ENCODE measurements around the gene ATP9B. TPM values are rescaled to one million over a fixed set of nuclear protein-coding genes. Genes with fewer than 3 reads are reported as not detected.

The ATP9B gene
- total RNA-seq, 1 donor from 2014 or later: 12.6 TPM

DNA sequence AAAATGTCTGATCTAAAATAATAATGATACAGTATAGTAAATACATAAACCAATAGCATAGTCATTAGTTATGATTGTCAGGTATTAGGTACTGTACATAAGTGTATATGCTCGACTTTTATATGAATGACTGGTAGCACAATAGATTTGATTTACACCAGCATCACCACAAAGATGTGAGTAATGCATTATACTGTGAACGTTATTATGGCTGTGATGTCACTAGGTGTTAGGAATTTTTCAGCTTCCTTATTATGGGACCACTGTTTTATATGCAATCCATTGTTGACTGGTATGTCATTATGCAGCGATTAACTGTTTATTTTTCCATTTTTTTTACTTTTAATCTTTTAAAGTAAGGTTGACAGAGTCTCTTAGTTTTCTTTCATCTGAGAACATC, 23.7 kb downstream of the ATP9B start:
- peaks cover 10% of the 10 kb centered on the region for H3K4me1 ChIP-seq
- TF ChIP-seq, protein P1, sequence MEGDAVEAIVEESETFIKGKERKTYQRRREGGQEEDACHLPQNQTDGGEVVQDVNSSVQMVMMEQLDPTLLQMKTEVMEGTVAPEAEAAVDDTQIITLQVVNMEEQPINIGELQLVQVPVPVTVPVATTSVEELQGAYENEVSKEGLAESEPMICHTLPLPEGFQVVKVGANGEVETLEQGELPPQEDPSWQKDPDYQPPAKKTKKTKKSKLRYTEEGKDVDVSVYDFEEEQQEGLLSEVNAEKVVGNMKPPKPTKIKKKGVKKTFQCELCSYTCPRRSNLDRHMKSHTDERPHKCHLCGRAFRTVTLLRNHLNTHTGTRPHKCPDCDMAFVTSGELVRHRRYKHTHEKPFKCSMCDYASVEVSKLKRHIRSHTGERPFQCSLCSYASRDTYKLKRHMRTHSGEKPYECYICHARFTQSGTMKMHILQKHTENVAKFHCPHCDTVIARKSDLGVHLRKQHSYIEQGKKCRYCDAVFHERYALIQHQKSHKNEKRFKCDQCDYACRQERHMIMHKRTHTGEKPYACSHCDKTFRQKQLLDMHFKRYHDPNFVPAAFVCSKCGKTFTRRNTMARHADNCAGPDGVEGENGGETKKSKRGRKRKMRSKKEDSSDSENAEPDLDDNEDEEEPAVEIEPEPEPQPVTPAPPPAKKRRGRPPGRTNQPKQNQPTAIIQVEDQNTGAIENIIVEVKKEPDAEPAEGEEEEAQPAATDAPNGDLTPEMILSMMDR (IDR thresholded peaks at IDR 0.05; ENCODE audit: borderline replicate concordance): no peak

DNA sequence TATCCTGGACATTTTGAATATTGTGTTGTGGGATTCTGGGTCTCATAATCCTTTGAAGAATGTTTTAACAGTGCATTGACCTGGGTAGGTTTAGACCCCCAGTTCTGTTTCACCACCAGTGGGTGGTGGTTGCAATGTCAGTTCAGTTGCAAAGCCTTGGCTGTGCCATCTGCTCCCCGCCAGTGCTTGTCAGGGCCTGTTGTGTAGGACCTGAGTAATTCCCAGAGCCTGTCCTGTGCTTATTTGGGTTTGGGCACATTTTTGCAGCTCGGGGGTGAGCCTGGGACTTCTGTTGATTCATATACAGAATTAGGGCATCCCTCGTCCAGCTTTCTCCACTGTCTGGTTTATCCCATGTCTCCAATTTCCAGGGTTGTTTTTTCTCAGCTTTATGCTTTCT, 24.8 kb downstream of the ATP9B start:
- H3K27me3 ChIP-seq (ENCODE audit: low read depth): no peaks in the 10 kb centered on the region
- no peak overlapping the region for H3K27ac ChIP-seq (replicated peaks)
- peaks cover 15% of the 10 kb centered on the region for H3K9me3 ChIP-seq (replicated peaks)
- H3K4me3 ChIP-seq: no peak overlapping the region
- peaks cover 10% of the 10 kb centered on the region for H3K4me1 ChIP-seq
- intact Hi-C loops (cut with micrococcal nuclease): no loop called here
- DNase-seq: no peak
- TF ChIP-seq, protein P1 (IDR thresholded peaks at IDR 0.05; ENCODE audit: borderline replicate concordance): no peak
- H3K36me3 ChIP-seq: peaks cover 18% of the 10 kb centered on the region

More for the DNA sequence above, 23.7 kb downstream of the ATP9B start:
- H3K9me3 ChIP-seq (replicated peaks): peaks cover 15% of the 10 kb centered on the region
- H3K4me3 ChIP-seq: no peak overlapping the region
- intact Hi-C loops (cut with micrococcal nuclease): no loop called here
- no peaks in the 10 kb centered on the region for H3K27me3 ChIP-seq (ENCODE audit: low read depth)
- H3K36me3 ChIP-seq: peaks cover 12% of the 10 kb centered on the region
- no peak overlapping the region for H3K27ac ChIP-seq (replicated peaks)
- no peak for DNase-seq

DNA sequence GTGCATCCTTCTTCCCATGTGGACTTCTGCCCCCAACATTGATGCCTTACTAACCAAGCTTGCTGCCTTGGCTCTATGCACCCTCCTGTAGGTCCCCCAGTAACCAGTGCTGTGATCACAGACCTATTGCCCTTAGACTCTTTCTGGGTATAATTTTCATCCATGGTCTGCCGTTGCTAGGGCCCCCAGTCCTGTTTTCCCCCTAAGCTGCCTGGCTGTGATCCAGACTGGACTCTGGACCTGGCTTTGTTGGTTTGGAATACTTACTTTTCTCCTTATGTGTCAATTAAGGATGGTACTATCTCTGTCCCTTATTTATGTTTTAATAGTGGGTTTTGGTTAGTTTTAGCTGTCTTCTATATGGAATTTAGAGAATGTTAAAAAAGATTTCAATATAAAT, 26.0 kb downstream of the ATP9B start:
- Histone ChIP-seq H3K27me3 (ENCODE audit: low read depth) (no peaks in the 10 kb centered on the region), H3K4me3 (no peak overlapping the region), H3K4me1 (peaks cover 10% of the 10 kb centered on the region), H3K27ac (replicated peaks) (no peak overlapping the region), H3K9me3 (replicated peaks) (peaks cover 12% of the 10 kb centered on the region), H3K36me3 (peaks cover 27% of the 10 kb centered on the region)
- TF ChIP-seq, protein P1 (IDR thresholded peaks at IDR 0.05; ENCODE audit: borderline replicate concordance): no peak
- intact Hi-C loops (cut with micrococcal nuclease): no loop called here
- DNase-seq: no peak

DNA sequence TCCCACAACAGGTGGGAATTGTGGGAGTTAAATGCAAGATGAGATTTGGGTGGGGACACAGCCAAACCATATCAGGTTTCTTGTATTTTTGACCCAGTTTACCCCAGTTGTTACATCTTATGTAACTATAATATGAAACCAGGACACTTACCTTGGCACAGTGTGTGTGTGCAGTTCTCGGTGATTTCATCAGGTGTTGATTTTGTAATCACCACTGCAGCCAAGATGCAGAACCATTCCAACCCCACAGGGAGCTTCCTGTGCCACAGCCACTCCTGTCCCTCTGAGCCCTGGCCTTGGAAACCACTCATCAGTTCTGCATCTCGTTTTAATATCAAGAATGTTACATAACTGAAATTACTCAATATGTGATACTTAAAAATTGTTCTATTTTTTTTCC, 31.8 kb downstream of the ATP9B start:
- Histone ChIP-seq H3K36me3 (peaks cover 27% of the 10 kb centered on the region), H3K27ac (replicated peaks) (no peak overlapping the region), H3K4me3 (no peak overlapping the region), H3K9me3 (replicated peaks) (no peaks in the 10 kb centered on the region), H3K4me1 (no peaks in the 10 kb centered on the region), H3K27me3 (ENCODE audit: low read depth) (no peaks in the 10 kb centered on the region)
- TF ChIP-seq, protein P1 (IDR thresholded peaks at IDR 0.05; ENCODE audit: borderline replicate concordance): no peak
- DNase-seq: no peak
- intact Hi-C loops (cut with micrococcal nuclease): no loop called here

DNA sequence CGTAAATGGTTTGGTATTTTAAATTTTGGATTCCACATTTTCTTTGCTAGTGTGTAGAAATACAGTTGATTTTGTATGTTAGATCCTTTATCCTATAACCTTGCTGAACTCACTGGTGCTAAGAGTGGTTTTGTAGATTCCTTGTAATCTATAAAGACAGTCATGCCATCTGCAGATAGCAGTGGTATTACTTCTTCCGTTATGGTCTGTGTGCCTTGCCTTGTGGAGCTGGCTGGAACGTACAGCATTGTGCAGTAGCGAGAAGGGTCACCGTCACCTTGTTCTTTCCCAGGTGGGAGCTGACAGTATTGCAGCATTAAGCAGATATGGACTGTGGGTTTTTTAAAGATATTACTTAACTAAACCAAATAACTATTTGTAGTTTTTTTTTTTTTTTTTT, 33.7 kb downstream of the ATP9B start:
- no peak overlapping the region for H3K27ac ChIP-seq (replicated peaks)
- H3K36me3 ChIP-seq: peaks cover 15% of the 10 kb centered on the region
- H3K4me3 ChIP-seq: no peak overlapping the region
- peaks cover 2% of the 10 kb centered on the region for H3K4me1 ChIP-seq
- H3K9me3 ChIP-seq (replicated peaks): no peaks in the 10 kb centered on the region
- no peaks in the 10 kb centered on the region for H3K27me3 ChIP-seq (ENCODE audit: low read depth)
- DNase-seq: no peak
- TF ChIP-seq, protein P1 (IDR thresholded peaks at IDR 0.05; ENCODE audit: borderline replicate concordance): no peak
- intact Hi-C loops (cut with micrococcal nuclease): no loop called here

DNA sequence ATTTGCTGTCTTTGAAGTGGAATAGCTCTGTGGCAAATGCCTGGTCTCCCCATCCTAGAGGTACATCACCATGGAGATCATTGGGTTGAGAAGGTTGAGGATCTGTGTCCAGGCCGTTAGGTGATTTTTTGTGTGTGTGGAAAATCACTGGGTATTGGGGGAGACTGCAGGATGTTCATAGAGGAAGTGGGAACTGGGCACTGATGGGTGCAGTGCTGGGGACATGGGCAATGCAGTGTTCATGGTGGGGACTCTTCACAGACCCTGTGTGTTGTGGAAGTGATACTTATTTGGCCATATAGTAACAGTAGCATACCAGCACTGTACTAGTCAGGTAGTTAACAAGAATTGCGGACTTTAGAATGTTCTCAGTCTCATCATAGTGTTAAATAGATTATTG, 34.9 kb downstream of the ATP9B start:
- Histone ChIP-seq H3K27me3 (ENCODE audit: low read depth) (no peaks in the 10 kb centered on the region), H3K9me3 (replicated peaks) (no peaks in the 10 kb centered on the region), H3K4me1 (peaks cover 11% of the 10 kb centered on the region), H3K4me3 (no peak overlapping the region), H3K27ac (replicated peaks) (no peak overlapping the region), H3K36me3 (peaks cover 8% of the 10 kb centered on the region)
- TF ChIP-seq, protein P1 (IDR thresholded peaks at IDR 0.05; ENCODE audit: borderline replicate concordance): no peak
- intact Hi-C loops (cut with micrococcal nuclease): no loop called here
- DNase-seq: no peak

Measured in left ventricle myocardium inferior (tissue), 1 donor.